MM.1S (cell line): ENCODE results near the gene PRG3.

ENCODE experiments used
- DNase-seq: peaks from one replicate; pipeline ENCODE4 v3.0.0-alpha.2; 2015
- H2AFZ ChIP-seq: fragments of 300-600 bp; sonication (generic); 2 replicates; pipeline ENCODE4 v1.6.0; 2016; ENCODE audit warnings: antibody characterized with exemption, low read length
- H3F3A ChIP-seq: fragments of 300-600 bp; sonication (generic); 2 replicates; pipeline ENCODE4 v1.6.1; 2016; ENCODE audit warnings: mild to moderate bottlenecking, antibody characterized with exemption, low read length, moderate library complexity, mixed read lengths; ENCODE audit not compliant: insufficient read depth
- H3K27ac ChIP-seq: fragments of 300-600 bp; sonication (generic); 2 replicates; pipeline ENCODE4 v1.5.1; 2016; ENCODE audit warnings: mild to moderate bottlenecking, low read length
- H3K27me3 ChIP-seq: fragments of 300-600 bp; sonication (generic); replicated peaks from 2 replicates; pipeline ENCODE4 v1.6.0; 2016; ENCODE audit warnings: low read length; ENCODE audit not compliant: insufficient read depth
- H3K36me3 ChIP-seq: fragments of 300-600 bp; sonication (generic); replicated peaks from 2 replicates; pipeline ENCODE4 v1.6.1; 2016; ENCODE audit warnings: mild to moderate bottlenecking, low read length, mixed read lengths; ENCODE audit not compliant: insufficient read depth
- H3K4me1 ChIP-seq: fragments of 300-600 bp; sonication (generic); 2 replicates; pipeline ENCODE4 v1.6.1; 2016; ENCODE audit warnings: low read length, mixed read lengths
- H3K4me2 ChIP-seq: fragments of 300-600 bp; sonication (generic); 2 replicates; pipeline ENCODE4 v1.6.0; 2016; ENCODE audit warnings: low read depth, low read length
- H3K4me3 ChIP-seq: fragments of 300-600 bp; sonication (generic); 2 replicates; pipeline ENCODE4 v1.5.1; 2016; ENCODE audit warnings: low read length, mixed read lengths
- H3K79me2 ChIP-seq: fragments of 300-600 bp; sonication (generic); 2 replicates; pipeline ENCODE4 v1.6.1; 2016; ENCODE audit warnings: mixed run types, low read length, mixed read lengths
- H3K9ac ChIP-seq: fragments of 300-600 bp; sonication (generic); 2 replicates; pipeline ENCODE4 v1.6.1; 2016; ENCODE audit warnings: low read length, mixed read lengths
- H3K9me2 ChIP-seq: fragments of 300-600 bp; sonication (generic); replicated peaks from 2 replicates; pipeline ENCODE4 v1.6.1; 2016; ENCODE audit warnings: mild to moderate bottlenecking, low read length, mixed read lengths; ENCODE audit not compliant: insufficient read depth
- H3K9me3 ChIP-seq: fragments of 300-600 bp; sonication (generic); replicated peaks from 2 replicates; pipeline ENCODE4 v1.6.1; 2016; ENCODE audit warnings: mild to moderate bottlenecking, low read length, mixed read lengths; ENCODE audit not compliant: insufficient read depth
- H4K20me1 ChIP-seq: fragments of 300-600 bp; sonication (generic); 2 replicates; pipeline ENCODE4 v1.6.1; 2016; ENCODE audit warnings: mild to moderate bottlenecking, low read length, moderate library complexity, mixed read lengths; ENCODE audit not compliant: insufficient read depth
- EZH2 ChIP-seq: fragments of 300-600 bp; sonication (generic); optimal IDR thresholded peaks from 2 replicates; pipeline ENCODE3; 2017; ENCODE audit warnings: low read depth, mild to moderate bottlenecking, antibody characterized with exemption, low read length, mixed read lengths
- EZH2phosphoT487 ChIP-seq: fragments of 300-600 bp; sonication (generic); IDR thresholded peaks from 2 replicates; pipeline ENCODE4 v1.6.1; 2018; ENCODE audit warnings: antibody characterized with exemption, low read length
- TF ChIP-seq, protein P1 (sequence below): fragments of 300-600 bp; sonication (generic); IDR thresholded peaks from 2 replicates; pipeline ENCODE4 v1.5.1; 2016; ENCODE audit warnings: antibody characterized with exemption, low read length, mixed read lengths

The PRG3 gene

DNA sequence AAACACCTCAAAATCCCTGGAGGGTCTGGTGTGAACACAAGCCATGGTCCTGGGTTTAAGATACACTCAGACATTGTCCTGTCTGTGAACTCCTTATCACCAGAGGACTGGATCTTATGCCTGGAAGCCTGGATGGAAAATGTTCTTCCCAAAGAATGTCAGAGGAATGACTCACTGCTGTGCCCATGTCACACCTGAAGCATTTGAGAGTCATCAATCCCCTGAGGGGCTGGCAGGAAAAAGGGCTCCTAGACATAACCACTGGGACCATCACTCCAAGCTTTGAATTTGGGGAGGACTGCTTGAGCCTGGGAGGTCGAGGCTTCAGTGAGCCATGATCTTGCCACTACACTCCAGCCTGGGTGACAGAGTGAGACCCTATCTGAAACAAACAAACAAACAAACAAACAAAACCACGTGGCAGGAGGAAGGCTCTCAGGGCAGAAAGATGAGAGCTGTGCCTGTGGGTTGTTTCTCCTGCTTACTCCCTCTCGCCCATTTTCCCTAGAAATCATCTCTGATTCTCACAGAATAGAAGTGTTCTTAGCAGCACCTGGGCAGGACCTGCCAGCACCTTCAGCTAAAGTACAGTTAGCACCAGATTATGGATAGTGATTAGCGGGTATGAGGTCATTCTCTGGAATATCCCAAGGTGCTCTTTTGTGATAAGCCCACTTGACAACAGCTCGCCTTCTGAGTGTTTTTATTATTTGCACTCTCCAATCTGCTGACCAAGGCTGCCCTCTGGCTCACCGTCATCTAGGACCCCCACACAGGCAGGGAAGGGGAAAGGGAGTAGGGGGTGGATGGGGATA is 21.4 kb upstream of the PRG3 start:
- no peaks in the 10 kb centered on the region for H3F3A ChIP-seq
- no peaks in the 10 kb centered on the region for H3K9me3 ChIP-seq
- no peak overlapping the region for H3K4me2 ChIP-seq
- H3K27me3 ChIP-seq, result no peaks in the 10 kb centered on the region
- H3K27ac ChIP-seq, result no peak overlapping the region
- H3K36me3 ChIP-seq, result no peaks in the 10 kb centered on the region
- H4K20me1 ChIP-seq, result no peaks in the 10 kb centered on the region
- no peak overlapping the region for H2AFZ ChIP-seq
- TF ChIP-seq EZH2 (no peak), EZH2phosphoT487 (no peak)
- TF ChIP-seq, protein P1, sequence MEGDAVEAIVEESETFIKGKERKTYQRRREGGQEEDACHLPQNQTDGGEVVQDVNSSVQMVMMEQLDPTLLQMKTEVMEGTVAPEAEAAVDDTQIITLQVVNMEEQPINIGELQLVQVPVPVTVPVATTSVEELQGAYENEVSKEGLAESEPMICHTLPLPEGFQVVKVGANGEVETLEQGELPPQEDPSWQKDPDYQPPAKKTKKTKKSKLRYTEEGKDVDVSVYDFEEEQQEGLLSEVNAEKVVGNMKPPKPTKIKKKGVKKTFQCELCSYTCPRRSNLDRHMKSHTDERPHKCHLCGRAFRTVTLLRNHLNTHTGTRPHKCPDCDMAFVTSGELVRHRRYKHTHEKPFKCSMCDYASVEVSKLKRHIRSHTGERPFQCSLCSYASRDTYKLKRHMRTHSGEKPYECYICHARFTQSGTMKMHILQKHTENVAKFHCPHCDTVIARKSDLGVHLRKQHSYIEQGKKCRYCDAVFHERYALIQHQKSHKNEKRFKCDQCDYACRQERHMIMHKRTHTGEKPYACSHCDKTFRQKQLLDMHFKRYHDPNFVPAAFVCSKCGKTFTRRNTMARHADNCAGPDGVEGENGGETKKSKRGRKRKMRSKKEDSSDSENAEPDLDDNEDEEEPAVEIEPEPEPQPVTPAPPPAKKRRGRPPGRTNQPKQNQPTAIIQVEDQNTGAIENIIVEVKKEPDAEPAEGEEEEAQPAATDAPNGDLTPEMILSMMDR, result no peak
- no peaks in the 10 kb centered on the region for H3K79me2 ChIP-seq
- no peak for DNase-seq
- H3K4me1 ChIP-seq, result no peaks in the 10 kb centered on the region
- H3K9me2 ChIP-seq, result no peaks in the 10 kb centered on the region
- no peak overlapping the region for H3K4me3 ChIP-seq
- H3K9ac ChIP-seq, result no peak overlapping the region

DNA sequence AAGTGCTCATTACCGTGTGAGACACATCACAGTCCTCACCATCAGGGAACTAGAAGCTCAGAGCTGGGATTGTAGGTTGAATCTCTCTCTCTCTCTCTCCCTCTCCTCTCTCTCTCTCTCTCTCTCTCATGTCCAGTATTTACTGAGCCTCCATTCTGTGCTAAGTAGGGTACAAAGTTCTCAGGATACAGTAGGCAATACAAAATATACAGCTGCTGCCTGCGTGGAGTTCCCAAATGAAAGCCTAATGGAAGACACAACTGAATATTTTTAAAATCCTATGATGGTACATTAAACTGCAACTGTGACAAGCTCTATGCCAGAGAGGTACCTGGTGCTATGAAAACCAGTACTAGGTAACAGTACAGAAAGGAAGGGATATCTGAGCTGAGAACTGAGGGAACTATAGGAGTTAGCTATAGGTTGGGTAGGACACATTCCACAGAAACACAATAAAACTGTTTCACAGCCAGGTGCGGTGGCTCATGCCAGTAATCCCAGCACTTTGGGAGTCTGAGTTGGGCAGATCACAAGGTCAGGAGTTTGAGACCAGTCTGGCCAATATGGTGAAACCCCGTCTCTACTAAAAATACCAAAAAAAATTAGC is 19.1 kb upstream of the PRG3 start:
- H3K9me2 ChIP-seq, result no peaks in the 10 kb centered on the region
- no peaks in the 10 kb centered on the region for H3K79me2 ChIP-seq
- no peaks in the 10 kb centered on the region for H4K20me1 ChIP-seq
- no peak for DNase-seq
- H3K9me3 ChIP-seq, result no peaks in the 10 kb centered on the region
- H3K4me3 ChIP-seq, result no peak overlapping the region
- H3K4me2 ChIP-seq, result no peak overlapping the region
- no peak overlapping the region for H3K9ac ChIP-seq
- H3K4me1 ChIP-seq, result no peaks in the 10 kb centered on the region
- no peak overlapping the region for H2AFZ ChIP-seq
- H3K27me3 ChIP-seq, result no peaks in the 10 kb centered on the region
- H3K27ac ChIP-seq, result no peak overlapping the region
- TF ChIP-seq EZH2 (no peak), EZH2phosphoT487 (no peak)
- TF ChIP-seq, protein P1, result no peak
- no peaks in the 10 kb centered on the region for H3K36me3 ChIP-seq
- no peaks in the 10 kb centered on the region for H3F3A ChIP-seq

DNA sequence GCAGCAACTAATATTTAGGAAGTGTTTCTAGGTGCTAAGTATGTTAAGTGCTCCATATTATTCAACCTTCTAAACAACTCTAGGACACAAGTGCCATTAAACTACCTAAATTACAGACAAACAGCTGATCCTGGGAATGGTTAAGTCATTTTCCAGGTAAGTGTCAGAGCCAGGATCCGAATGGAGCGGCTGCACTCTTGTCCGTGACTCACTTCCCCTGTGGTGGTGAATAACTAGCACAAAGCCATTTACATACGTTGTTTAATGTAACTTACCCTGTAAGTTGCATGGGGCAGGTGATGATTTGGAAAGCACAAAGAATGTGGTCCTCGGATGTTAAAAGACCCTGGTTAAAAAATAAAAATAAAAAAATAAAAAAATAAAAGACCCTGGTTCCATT is 18.3 kb upstream of the PRG3 start:
- Histone ChIP-seq H3K9me2 (no peaks in the 10 kb centered on the region), H3K36me3 (no peaks in the 10 kb centered on the region), H2AFZ (no peak overlapping the region), H3K9me3 (no peaks in the 10 kb centered on the region), H3K4me3 (no peak overlapping the region), H3K9ac (no peak overlapping the region), H3K27ac (no peak overlapping the region), H3K4me1 (no peaks in the 10 kb centered on the region), H4K20me1 (no peaks in the 10 kb centered on the region), H3K4me2 (no peak overlapping the region), H3K27me3 (no peaks in the 10 kb centered on the region), H3K79me2 (no peaks in the 10 kb centered on the region), H3F3A (no peaks in the 10 kb centered on the region)
- DNase-seq, result no peak
- TF ChIP-seq EZH2 (no peak), EZH2phosphoT487 (no peak)
- TF ChIP-seq, protein P1, result no peak
